Smooth muscle cell (in vitro differentiated cells): ENCODE measurements around the gene AGAP1. TPM values are rescaled to one million over a fixed set of nuclear protein-coding genes. Genes with fewer than 3 reads are reported as not detected.

Experiments
- DNase-seq: peaks from one replicate; lab custom pipeline; 2025; ENCODE audit not compliant: unreplicated experiment; lab: John Stamatoyannopoulos, UW
- H2AFZ ChIP-seq: fragments of 200-600 bp; sonication (generic); 2 replicates; pipeline ENCODE4 v1.6.0; 2016; ENCODE audit warnings: antibody characterized with exemption, low read depth, mild to moderate bottlenecking
- H3F3A ChIP-seq: fragments of 200-600 bp; sonication (generic); 2 replicates; pipeline ENCODE4 v1.6.0; 2017; ENCODE audit warnings: antibody characterized with exemption, low read depth
- H3K27ac ChIP-seq: fragments of 200-600 bp; sonication (generic); 2 replicates; pipeline ENCODE4 v1.5.1; 2016; ENCODE audit warnings: low read depth, mild to moderate bottlenecking
- H3K27me3 ChIP-seq: fragments of 200-600 bp; sonication (generic); 2 replicates; pipeline ENCODE4 v1.6.1; 2016; ENCODE audit warnings: low read depth, mild to moderate bottlenecking
- H3K36me3 ChIP-seq: fragments of 200-600 bp; sonication (generic); 2 replicates; pipeline ENCODE4 v1.5.1; 2016; ENCODE audit warnings: low read depth
- H3K4me1 ChIP-seq: fragments of 200-600 bp; sonication (generic); 2 replicates; pipeline ENCODE4 v1.5.1; 2016; ENCODE audit warnings: low read depth
- H3K4me2 ChIP-seq: fragments of 200-600 bp; sonication (generic); 2 replicates; pipeline ENCODE4 v1.6.0; 2016; ENCODE audit warnings: mild to moderate bottlenecking
- H3K4me3 ChIP-seq: fragments of 200-600 bp; sonication (generic); 2 replicates; pipeline ENCODE4 v1.5.1; 2016; ENCODE audit warnings: mild to moderate bottlenecking
- H3K79me2 ChIP-seq: fragments of 200-600 bp; sonication (generic); 2 replicates; pipeline ENCODE4 v1.6.0; 2016; ENCODE audit warnings: low read depth, mild to moderate bottlenecking
- H3K9ac ChIP-seq: fragments of 200-600 bp; sonication (generic); 2 replicates; pipeline ENCODE4 v1.6.0; 2016; ENCODE audit warnings: low read depth
- H3K9me3 ChIP-seq: fragments of 200-600 bp; sonication (generic); replicated peaks from 2 replicates; pipeline ENCODE4 v1.5.1; 2016; ENCODE audit warnings: low read depth
- H4K20me1 ChIP-seq: fragments of 200-600 bp; sonication (generic); 2 replicates; pipeline ENCODE4 v1.6.0; 2016; ENCODE audit warnings: low read depth
- WGBS: methylation state at CpG from one replicate; pipeline ENCODE4 v1.1.7; 2016; ENCODE audit warnings: low lambda C conversion rate; 5-methylcytosine and 5-hydroxymethylcytosine counted together
- polyA plus RNA-seq: library from polyadenylated mRNA; unstranded; fragments of >200 nt; fragmentation: Nextera tagmentation; extraction: Ambion mirVana; gene quantifications from 2 replicates; pipeline ENCODE4 v1.2.1, GENCODE V29; 2016
- total RNA-seq: library from RNA; depleted of rRNA; stranded (reverse); fragments of >200 nt; gene quantifications from 2 replicates; pipeline ENCODE4 v1.2.3, GENCODE V29; 2014
- TF ChIP-seq, protein P1 (sequence below): fragments of 200-600 bp; sonication (generic); IDR thresholded peaks from 2 replicates; pipeline ENCODE4 v1.5.1; 2017; ENCODE audit warnings: borderline replicate concordance, mild to moderate bottlenecking, antibody characterized with exemption; ENCODE audit not compliant: insufficient read depth, poor library complexity, severe bottlenecking

The AGAP1 gene
- total and polyA plus RNA-seq, 2 experiments from 2014 or later: 3.9 to 9.8 TPM

GRCh38 chr2:235839226-235839625 lies 345.4 kb downstream of the AGAP1 start:
- TF ChIP-seq, protein P1, sequence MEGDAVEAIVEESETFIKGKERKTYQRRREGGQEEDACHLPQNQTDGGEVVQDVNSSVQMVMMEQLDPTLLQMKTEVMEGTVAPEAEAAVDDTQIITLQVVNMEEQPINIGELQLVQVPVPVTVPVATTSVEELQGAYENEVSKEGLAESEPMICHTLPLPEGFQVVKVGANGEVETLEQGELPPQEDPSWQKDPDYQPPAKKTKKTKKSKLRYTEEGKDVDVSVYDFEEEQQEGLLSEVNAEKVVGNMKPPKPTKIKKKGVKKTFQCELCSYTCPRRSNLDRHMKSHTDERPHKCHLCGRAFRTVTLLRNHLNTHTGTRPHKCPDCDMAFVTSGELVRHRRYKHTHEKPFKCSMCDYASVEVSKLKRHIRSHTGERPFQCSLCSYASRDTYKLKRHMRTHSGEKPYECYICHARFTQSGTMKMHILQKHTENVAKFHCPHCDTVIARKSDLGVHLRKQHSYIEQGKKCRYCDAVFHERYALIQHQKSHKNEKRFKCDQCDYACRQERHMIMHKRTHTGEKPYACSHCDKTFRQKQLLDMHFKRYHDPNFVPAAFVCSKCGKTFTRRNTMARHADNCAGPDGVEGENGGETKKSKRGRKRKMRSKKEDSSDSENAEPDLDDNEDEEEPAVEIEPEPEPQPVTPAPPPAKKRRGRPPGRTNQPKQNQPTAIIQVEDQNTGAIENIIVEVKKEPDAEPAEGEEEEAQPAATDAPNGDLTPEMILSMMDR: no peak
- 95% methylated on average over 11 of the region's 11 CpGs for WGBS
- no peak overlapping the region for H3K4me3 ChIP-seq
- no peaks in the 10 kb centered on the region for H3K9me3 ChIP-seq
- H3K79me2 ChIP-seq: no peaks in the 10 kb centered on the region
- H4K20me1 ChIP-seq: peaks cover 19% of the 10 kb centered on the region
- H3K9ac ChIP-seq: no peak overlapping the region
- H3F3A ChIP-seq: no peaks in the 10 kb centered on the region
- H3K4me1 ChIP-seq: peaks cover 4% of the 10 kb centered on the region
- H3K27ac ChIP-seq: no peak overlapping the region
- H3K27me3 ChIP-seq: no peaks in the 10 kb centered on the region
- no peak for DNase-seq
- no peak overlapping the region for H3K4me2 ChIP-seq
- H3K36me3 ChIP-seq: no peaks in the 10 kb centered on the region
- no peak overlapping the region for H2AFZ ChIP-seq

DNA sequence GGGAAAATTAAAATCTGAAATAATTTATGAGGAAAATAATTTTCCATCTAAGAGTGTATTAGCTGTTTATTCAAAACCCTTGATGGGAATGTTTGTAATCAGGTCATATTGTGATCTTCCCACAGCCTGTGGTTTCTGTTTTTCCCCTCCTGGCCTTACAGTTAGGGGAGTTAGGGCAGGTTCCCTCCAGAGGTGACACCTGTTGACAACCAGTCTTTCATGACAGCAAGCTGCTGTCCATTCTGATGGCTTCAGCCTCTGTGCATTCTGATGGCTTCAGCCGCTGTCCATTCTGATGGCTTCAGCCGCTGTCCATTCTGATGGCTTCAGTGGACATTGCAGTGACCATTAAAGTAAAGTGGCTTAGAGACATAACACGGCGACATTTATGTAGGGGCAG lies 346.1 kb downstream of the AGAP1 start:
- H3K27ac ChIP-seq: no peak overlapping the region
- DNase-seq: no peak
- no peaks in the 10 kb centered on the region for H3K36me3 ChIP-seq
- no peaks in the 10 kb centered on the region for H3F3A ChIP-seq
- no peaks in the 10 kb centered on the region for H3K9me3 ChIP-seq
- WGBS: 98% methylated on average over 4 of the region's 4 CpGs
- H4K20me1 ChIP-seq: peaks cover 19% of the 10 kb centered on the region
- no peak overlapping the region for H3K4me2 ChIP-seq
- H3K79me2 ChIP-seq: no peaks in the 10 kb centered on the region
- H3K4me3 ChIP-seq: no peak overlapping the region
- TF ChIP-seq, protein P1: no peak
- H3K27me3 ChIP-seq: no peaks in the 10 kb centered on the region
- H2AFZ ChIP-seq: no peak overlapping the region
- peaks cover 4% of the 10 kb centered on the region for H3K4me1 ChIP-seq
- H3K9ac ChIP-seq: no peak overlapping the region

DNA sequence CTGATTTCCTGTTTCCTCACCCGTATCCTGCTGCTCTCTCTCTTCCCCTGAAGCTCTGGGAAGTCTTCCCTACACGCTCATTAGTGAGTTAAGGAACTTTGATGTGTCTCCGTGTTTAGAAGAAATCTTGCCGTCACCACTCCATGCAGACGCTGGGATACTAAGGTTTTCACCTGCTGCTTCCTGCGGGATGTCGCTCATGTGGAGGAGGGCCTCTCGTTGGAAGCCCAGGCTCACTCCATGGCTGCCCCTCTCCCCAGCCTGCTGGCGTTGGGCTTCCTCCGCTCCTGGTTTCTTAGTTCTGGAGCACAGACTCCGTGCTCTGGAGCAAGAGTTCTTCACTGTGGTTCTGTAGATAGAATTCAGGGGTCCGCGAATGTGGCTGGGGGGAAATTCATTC lies 348.0 kb downstream of the AGAP1 start:
- no peak overlapping the region for H2AFZ ChIP-seq
- H3K27ac ChIP-seq: no peak overlapping the region
- TF ChIP-seq, protein P1: no peak
- H3K4me1 ChIP-seq: no peaks in the 10 kb centered on the region
- no peak for DNase-seq
- peaks cover 12% of the 10 kb centered on the region for H4K20me1 ChIP-seq
- H3F3A ChIP-seq: no peaks in the 10 kb centered on the region
- H3K4me3 ChIP-seq: no peak overlapping the region
- WGBS: 95% methylated on average over 13 of the region's 13 CpGs
- H3K27me3 ChIP-seq: no peaks in the 10 kb centered on the region
- no peaks in the 10 kb centered on the region for H3K36me3 ChIP-seq
- H3K9me3 ChIP-seq: no peaks in the 10 kb centered on the region
- H3K4me2 ChIP-seq: no peak overlapping the region
- no peaks in the 10 kb centered on the region for H3K79me2 ChIP-seq
- no peak overlapping the region for H3K9ac ChIP-seq

DNA sequence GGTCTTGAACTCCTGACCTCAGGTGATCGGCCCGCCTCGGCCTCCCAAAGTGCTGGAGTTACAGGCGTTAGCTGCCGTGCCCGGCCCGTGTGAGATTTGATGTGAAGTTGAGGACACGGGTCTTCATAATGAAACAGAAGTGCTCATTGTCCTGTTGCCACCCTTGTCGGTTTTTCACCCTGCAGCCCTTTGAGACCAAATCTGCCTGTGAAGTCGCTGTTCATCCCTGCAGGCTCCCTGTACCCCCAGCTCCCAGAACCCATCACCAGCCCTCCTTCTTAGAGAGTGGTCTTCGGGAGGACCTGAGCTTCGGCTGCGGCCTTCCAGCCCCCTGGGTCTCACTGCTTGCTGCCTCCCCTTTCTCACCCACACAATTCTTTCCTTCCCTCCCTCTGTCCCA lies 349.1 kb downstream of the AGAP1 start:
- Histone ChIP-seq H3K79me2 (no peaks in the 10 kb centered on the region), H3K36me3 (no peaks in the 10 kb centered on the region), H3K4me1 (no peaks in the 10 kb centered on the region), H3K27ac (no peak overlapping the region), H3K9me3 (no peaks in the 10 kb centered on the region), H3K27me3 (no peaks in the 10 kb centered on the region), H3K4me3 (no peak overlapping the region), H3K9ac (no peak overlapping the region), H3K4me2 (no peak overlapping the region), H3F3A (no peaks in the 10 kb centered on the region), H2AFZ (no peak overlapping the region), H4K20me1 (peaks cover 8% of the 10 kb centered on the region)
- TF ChIP-seq, protein P1: no peak
- no peak for DNase-seq
- 95% methylated on average over 13 of the region's 13 CpGs for WGBS
